Measurements from ENCODE around the gene ADISSP. TPM values are rescaled to one million over a fixed set of nuclear protein-coding genes. Genes with fewer than 3 reads are reported as not detected.
A peak's percentile ranks its signal among the peaks of the same experiment; 100 is the strongest.

Gene ADISSP
- total RNA-seq, 1 donor from 2014 or later: 24.3 TPM

DNA sequence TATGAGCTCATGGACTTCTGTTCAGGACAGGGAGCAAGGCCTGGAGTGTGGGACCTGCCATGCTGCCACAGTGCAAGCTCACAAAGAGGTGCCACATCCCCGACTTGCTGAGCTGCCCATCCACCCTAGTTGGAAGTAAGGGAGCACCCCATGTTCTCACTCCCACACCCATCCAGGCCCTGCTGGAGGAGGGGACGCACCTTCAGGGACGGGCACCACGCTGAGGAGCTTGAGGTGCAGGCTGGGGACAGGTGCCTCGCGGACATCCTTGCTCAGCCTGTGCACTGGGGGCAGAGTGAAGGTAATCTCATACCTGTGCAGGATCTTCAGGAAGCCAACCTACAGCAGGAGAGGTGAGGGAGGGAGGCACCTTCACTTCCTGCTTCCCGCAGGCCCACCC is 12.3 kb downstream of the ADISSP start:
- H3K4me3 Mint-ChIP-seq (ENCODE audit: unreplicated experiment): no peak overlapping the region
- peaks cover 4% of the 10 kb centered on the region for H3K36me3 Mint-ChIP-seq (ENCODE audit: unreplicated experiment)
- H3K27me3 Mint-ChIP-seq (ENCODE audit: unreplicated experiment): no peaks in the 10 kb centered on the region
- H3K4me1 Mint-ChIP-seq (ENCODE audit: unreplicated experiment): peaks cover 5% of the 10 kb centered on the region
- no peak for DNase-seq (ENCODE audit: extremely low spot score, unreplicated experiment)
- H3K27ac Mint-ChIP-seq (ENCODE audit: unreplicated experiment): no peak overlapping the region
- TF ChIP-seq, protein P1, sequence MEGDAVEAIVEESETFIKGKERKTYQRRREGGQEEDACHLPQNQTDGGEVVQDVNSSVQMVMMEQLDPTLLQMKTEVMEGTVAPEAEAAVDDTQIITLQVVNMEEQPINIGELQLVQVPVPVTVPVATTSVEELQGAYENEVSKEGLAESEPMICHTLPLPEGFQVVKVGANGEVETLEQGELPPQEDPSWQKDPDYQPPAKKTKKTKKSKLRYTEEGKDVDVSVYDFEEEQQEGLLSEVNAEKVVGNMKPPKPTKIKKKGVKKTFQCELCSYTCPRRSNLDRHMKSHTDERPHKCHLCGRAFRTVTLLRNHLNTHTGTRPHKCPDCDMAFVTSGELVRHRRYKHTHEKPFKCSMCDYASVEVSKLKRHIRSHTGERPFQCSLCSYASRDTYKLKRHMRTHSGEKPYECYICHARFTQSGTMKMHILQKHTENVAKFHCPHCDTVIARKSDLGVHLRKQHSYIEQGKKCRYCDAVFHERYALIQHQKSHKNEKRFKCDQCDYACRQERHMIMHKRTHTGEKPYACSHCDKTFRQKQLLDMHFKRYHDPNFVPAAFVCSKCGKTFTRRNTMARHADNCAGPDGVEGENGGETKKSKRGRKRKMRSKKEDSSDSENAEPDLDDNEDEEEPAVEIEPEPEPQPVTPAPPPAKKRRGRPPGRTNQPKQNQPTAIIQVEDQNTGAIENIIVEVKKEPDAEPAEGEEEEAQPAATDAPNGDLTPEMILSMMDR (IDR thresholded peaks at IDR 0.05): no peak
- no peaks in the 10 kb centered on the region for H3K9me3 Mint-ChIP-seq (ENCODE audit: unreplicated experiment)

DNA sequence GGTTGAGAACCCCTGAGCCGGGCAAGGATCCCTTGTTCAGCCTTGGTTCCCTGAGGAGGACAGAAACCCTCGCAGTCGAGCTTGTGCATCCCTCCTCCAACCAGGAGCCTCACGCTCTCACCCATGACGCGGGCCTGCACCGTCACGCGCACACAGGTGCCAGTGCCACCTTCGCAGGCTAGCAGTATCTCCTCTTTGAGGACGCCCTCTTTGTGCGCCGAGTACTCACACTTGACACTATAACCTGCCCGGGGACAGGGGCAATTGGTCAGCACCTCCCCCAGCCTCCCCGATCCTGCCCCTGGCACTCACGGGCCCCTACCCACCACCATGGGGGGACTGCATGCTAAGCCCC is 13.3 kb downstream of the ADISSP start:
- H3K27ac Mint-ChIP-seq (ENCODE audit: unreplicated experiment): no peak overlapping the region
- no peak overlapping the region for H3K4me3 Mint-ChIP-seq (ENCODE audit: unreplicated experiment)
- H3K27me3 Mint-ChIP-seq (ENCODE audit: unreplicated experiment): no peaks in the 10 kb centered on the region
- H3K9me3 Mint-ChIP-seq (ENCODE audit: unreplicated experiment): no peaks in the 10 kb centered on the region
- peaks cover 8% of the 10 kb centered on the region for H3K4me1 Mint-ChIP-seq (ENCODE audit: unreplicated experiment)
- DNase-seq (ENCODE audit: extremely low spot score, unreplicated experiment): no peak
- TF ChIP-seq, protein P1 (IDR thresholded peaks at IDR 0.05): no peak
- H3K36me3 Mint-ChIP-seq (ENCODE audit: unreplicated experiment): peaks cover 4% of the 10 kb centered on the region

DNA sequence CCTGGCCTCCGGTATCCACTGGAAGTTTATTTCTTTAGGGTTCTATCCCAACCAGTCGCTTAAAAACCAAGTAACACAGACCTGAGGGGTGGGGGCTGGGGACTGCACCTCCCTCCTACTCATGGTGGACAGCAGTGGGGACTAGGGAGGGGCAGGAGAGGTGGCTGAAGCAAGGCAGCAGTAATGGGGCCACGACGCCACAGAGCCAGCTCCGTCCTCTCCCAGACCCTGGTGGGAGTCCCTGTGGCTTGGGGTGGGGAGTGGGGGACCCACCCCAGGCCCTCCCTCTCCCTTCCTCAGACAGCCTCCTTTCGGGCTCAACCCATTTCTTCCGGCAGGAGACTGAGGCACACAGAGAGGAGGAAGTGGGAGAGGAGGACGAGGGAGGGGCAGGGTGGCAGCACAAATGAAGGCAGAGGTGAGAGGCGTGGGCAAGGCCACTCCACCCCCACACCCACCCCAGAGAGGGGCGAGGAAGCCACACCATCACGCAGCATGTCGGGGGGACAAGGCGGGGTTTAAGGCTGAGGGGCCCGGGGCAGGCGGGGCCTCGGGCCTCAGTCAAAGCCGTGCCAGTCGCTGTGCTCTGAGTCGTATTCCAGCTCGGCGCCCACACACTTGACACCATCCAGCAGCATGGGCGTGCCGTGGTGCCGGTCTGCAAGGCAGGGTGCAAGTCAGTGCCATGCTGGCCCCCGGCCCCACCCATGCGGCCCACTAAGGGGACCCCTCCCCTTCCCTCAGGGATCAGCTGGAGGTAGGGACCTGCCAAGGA is 13.9 kb downstream of the ADISSP start:
- no peak overlapping the region for H3K27ac Mint-ChIP-seq (ENCODE audit: unreplicated experiment)
- TF ChIP-seq, protein P1 (IDR thresholded peaks at IDR 0.05): no peak
- DNase-seq (ENCODE audit: extremely low spot score, unreplicated experiment): no peak
- H3K27me3 Mint-ChIP-seq (ENCODE audit: unreplicated experiment): no peaks in the 10 kb centered on the region
- peaks cover 4% of the 10 kb centered on the region for H3K36me3 Mint-ChIP-seq (ENCODE audit: unreplicated experiment)
- no peak overlapping the region for H3K4me3 Mint-ChIP-seq (ENCODE audit: unreplicated experiment)
- H3K9me3 Mint-ChIP-seq (ENCODE audit: unreplicated experiment): no peaks in the 10 kb centered on the region
- peaks cover 8% of the 10 kb centered on the region for H3K4me1 Mint-ChIP-seq (ENCODE audit: unreplicated experiment)

DNA sequence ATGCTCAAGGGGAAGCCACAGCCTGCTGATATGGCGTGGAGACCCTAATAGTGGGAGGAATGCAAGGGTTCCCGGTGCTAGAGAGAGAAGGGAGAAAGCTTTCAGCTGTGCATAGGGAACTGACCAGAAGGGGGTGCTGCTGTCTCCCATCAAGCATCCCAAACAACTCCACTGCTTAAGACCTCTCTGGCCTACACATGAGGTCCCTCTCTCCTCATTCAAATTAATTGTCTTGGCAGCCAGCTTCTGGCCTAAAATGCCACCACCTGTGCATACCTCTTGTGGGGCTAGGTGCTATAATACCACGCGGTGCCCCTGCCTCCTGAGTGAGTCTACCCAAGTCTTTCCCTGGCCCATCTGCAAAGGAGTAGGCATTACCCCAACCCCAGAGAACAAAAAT is 14.5 kb downstream of the ADISSP start:
- H3K27me3 Mint-ChIP-seq (ENCODE audit: unreplicated experiment): no peaks in the 10 kb centered on the region
- H3K9me3 Mint-ChIP-seq (ENCODE audit: unreplicated experiment): no peaks in the 10 kb centered on the region
- no peak for DNase-seq (ENCODE audit: extremely low spot score, unreplicated experiment)
- H3K27ac Mint-ChIP-seq (ENCODE audit: unreplicated experiment): no peak overlapping the region
- peaks cover 2% of the 10 kb centered on the region for H3K36me3 Mint-ChIP-seq (ENCODE audit: unreplicated experiment)
- H3K4me1 Mint-ChIP-seq (ENCODE audit: unreplicated experiment): peaks cover 8% of the 10 kb centered on the region
- TF ChIP-seq, protein P1 (IDR thresholded peaks at IDR 0.05): peak; percentile 74
- H3K4me3 Mint-ChIP-seq (ENCODE audit: unreplicated experiment): no peak overlapping the region

DNA sequence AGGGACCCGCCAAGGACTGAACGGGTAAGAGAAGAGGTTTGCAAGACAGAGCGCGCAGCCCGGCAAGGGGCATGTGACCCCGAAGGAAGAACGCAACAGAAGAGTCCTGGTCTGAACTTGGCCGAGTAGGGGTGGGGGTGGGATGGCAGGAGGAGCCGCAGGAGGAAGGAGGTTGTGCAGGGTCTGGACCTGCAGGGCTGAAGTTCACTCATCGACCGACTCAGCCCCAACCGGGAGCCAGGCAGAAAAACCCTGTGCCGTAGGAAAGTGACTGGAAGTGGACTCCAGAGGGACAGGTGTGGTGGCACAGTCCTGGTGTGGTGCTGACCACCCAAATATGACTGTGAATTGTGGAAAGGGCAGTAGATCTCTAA is 15.2 kb downstream of the ADISSP start:
- Mint-ChIP-seq H3K36me3 (ENCODE audit: unreplicated experiment) (no peaks in the 10 kb centered on the region), H3K4me3 (ENCODE audit: unreplicated experiment) (peak overlapping the region; percentile 58), H3K9me3 (ENCODE audit: unreplicated experiment) (no peaks in the 10 kb centered on the region), H3K4me1 (ENCODE audit: unreplicated experiment) (peaks cover 8% of the 10 kb centered on the region), H3K27me3 (ENCODE audit: unreplicated experiment) (peaks cover 1% of the 10 kb centered on the region), H3K27ac (ENCODE audit: unreplicated experiment) (no peak overlapping the region)
- DNase-seq (ENCODE audit: extremely low spot score, unreplicated experiment): no peak
- TF ChIP-seq, protein P1 (IDR thresholded peaks at IDR 0.05): no peak
